SIG-M5 treated with dmso at 0.1 percent for 504 hours (cell line): ENCODE data around the gene GNAI3.

Experiments
- DNase-seq: peaks from one replicate; lab custom pipeline; 2025; ENCODE audit not compliant: unreplicated experiment; lab: John Stamatoyannopoulos, UW

Gene GNAI3

GRCh38 chr1:109523706-109524105, 24.7 kb upstream of the GNAI3 start:
- DNase-seq, result no peak

DNA sequence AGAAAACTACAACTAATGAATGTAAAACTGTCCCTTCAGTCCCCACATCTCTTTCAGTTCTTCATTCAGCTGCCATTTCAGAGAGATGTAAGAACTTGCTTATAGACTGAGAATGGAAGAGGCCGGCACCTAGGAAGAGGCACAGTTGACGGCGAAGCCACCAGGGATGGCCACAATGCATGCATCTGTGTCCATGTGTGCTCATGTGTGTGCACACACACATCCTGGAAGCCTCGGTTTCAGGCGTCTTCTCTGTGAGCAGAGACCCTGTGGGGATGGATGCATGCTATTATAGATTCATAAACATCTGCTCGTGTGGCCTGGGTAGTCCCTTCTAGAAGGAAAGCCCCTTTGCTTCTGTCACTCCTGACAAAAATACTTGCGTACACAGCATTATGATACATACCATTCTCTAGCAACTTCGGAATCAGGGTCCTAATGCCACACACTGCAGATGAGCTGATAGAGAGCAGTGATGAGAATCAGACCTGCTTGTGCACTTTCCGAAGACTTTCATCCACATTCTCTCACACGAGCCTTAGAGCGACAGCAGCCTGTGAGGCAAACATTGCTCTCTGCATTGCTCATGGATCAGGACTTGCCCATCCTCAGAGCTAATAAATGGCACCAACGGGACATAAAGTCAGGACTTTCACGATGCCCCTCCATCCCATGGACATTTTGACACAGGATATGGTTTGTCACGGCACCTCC, 21.2 kb upstream of the GNAI3 start:
- no peak for DNase-seq

GRCh38 chr1:109527846-109528695, 20.3 kb upstream of the GNAI3 start:
- no peak for DNase-seq

DNA sequence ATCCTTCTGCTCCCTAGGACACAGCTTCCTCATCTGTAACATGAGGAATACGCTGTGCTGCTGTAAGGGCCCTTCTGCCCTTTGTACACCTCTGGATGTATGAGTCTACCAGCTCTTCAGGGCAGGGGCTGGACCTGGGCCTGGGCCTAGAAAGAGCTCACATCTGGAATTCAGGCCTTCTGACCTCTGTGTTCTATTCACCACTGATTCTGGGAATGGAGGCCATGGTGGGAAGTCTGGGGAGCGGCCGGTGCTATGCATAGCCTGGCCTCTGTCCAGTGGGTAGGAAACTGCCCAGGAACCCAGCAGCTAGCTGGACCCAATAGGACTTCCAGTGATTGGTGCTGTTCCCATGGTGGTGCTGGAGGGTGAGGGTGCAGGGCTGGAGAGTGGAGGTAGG, 19.7 kb upstream of the GNAI3 start:
- no peak for DNase-seq

DNA sequence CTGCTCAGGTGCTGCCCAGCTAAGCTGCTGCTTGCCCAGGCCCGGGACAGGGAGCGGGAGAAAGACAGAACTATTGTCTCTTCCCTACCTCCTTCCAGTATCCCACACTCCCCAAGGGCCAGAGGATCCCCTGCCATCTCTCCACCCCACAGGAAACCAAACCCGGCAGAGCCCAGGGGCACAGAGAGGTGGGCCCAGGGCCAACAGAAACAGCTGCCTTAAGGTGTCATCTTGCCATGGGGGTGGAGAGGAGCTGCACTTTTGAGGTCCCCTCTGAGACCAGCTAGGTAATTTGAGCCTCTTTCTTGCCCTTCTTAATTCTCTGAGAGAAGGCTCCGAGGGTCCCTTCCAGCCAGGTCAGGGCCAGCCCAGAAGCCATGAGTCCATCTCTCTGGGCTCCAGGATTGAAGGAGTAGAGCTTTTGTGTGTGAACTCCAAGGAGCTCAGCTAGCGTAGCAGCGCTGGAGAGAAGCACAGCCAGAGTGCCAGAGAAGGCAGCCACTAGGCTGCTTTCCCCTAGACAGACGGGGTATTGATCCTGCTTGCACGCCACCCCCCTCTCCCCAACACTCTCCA, 18.4 kb upstream of the GNAI3 start:
- DNase-seq, result no peak

- no peak for DNase-seq
Measured at GRCh38 chr1:109530457-109531087, 17.8 kb upstream of the GNAI3 start.

- DNase-seq, result no peak
Measured at GRCh38 chr1:109531380-109531779, 17.0 kb upstream of the GNAI3 start.

DNA sequence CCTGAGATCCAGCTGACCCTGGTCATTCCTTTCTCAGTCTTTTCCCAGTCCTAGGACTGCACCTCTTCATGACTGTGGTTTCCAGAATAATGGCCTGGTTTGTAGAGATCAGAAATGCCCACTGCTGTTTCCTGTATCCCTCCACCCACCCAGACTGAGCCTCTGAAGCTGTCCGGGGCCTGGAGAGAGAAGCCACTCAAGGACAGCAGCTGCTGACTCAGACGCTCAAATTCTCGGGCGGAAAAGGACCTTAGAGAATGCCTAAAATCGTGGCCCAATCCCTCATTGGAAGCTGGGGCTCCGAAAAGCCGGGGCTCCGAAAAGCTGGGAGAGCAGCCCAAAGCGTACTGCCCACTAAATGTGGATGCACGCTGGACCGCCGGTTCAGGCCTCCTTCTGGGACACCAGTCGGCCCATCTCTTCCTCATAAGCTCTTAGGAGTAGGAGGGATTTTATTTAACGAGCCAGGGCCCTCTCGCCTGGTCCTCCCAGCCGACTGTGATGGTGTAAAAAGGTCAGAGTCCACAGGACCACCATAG, 16.5 kb upstream of the GNAI3 start:
- DNase-seq, result no peak

DNA sequence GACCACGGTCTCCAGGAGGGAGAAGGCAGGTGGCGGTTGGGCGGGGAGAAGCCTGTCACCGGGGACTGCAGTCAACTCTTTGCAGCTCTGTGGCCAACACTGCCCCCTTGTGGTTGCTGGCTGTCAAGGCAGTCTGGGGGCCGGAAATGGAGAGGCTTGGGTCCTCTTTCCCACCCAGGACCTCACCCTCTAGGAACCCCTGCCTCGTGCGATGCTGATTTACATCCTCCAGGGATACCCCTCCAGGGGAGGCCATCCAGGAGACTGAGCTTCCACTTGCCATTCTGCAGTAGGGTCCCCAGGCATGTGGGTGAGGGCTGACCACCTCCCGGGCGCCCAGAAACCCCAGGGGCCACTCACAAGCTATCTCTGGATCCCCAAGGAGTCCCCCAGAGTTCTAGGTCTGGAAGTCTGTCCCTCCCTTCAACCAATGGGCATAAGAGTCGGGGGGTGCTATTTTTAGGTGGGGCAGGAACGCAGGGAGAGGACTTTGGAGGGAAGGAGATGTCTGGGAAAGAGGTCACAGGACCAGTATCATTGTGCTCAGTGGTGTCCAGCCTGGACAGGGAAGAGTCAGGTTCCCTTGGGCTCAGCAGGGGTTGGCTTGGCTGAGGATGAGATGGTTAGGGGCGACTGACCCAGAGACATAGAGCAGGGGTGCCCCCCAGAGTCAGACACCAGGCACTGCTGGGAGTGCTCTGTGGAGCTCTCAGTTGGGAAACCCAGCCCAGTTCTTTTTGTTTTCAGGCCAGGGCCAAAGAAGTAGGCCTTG, 15.9 kb upstream of the GNAI3 start:
- DNase-seq, result peak; percentile 81

GRCh38 chr1:109534307-109534858, 14.0 kb upstream of the GNAI3 start:
- no peak for DNase-seq

DNA sequence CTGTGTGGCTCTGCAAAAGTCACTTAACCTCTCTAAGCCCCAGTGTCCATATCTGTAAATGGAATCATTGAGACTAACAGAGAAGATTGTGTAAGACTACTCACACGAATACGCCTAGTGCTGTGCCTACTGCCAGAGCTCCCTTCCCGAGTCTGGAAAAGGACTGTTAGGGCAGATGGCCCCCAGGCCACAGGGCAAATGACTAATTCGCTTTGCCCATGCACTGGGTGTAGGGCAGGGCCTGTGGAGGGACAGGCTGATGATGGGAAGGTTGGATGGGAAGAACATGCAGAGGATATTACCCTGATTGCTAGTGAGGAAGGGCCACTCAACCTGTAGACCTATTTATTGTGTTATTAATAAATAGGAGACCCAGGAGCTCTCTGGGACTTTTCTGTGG, 12.9 kb upstream of the GNAI3 start:
- DNase-seq, result no peak

DNA sequence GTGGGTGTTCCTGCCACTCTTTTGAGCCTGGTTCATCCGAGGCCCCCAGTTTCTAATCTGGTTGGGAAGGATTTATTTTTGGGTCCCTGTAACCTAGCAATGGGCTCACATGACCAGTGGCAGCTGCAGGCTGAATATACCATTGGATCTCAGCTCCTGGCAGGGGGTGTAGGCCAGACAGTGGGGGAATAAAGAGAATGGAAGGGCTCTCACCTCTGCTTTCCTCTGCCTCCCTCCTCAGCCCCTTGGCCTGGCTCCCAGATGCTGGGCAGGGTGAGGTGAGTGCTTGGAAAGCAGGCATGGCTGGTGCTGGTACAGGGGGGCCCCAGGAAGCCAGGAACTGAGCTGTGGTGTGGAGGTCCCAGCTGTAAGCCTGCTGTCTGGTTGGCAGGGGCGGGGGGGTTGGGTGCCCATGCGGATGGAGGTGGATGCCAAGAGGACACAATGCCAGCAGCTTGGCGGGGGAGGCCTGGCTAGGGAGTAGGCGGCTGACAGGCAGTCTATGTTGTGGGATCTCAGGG, 12.4 kb upstream of the GNAI3 start:
- DNase-seq, result no peak

GRCh38 chr1:109537450-109538178, 10.8 kb upstream of the GNAI3 start:
- no peak for DNase-seq

DNA sequence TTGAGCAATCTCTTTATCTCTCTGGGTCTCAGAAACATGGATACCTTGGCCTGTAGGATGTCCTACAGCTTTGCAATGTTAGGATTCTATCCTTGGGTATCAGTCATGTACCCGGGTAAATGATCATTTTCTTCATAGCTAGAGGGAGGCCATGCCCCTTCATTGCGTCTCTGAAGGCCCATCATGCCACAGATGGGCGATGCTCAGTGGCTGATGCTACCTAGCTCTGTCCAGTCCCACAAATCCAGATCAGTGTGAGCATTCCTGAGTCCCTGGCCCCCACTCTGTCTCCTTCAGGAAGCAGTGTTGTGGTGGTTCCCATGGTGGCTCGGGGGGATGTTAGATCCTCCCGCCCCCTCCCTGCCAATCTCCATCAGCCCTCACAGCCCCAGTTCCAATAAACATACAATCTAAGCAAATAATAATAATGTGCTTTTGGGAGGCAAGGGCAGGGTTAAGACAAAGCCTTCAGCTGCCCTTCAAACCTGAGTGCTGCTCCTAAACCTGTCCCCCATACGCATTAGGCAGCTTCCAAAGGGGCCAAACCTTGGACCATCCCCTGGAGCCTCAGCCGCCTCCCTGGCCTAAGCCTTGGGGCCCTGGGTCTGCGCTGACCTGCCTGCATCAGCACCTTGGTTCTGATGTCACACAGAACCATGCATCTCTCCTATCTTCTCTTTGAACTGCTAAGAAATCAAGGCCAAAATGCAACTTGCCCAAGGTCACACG, 9.4 kb upstream of the GNAI3 start:
- DNase-seq, result no peak

GRCh38 chr1:109539676-109540075, 8.7 kb upstream of the GNAI3 start, which contains the start of gene GPR61:
Gene GPR61 (plus strand): TSS chr1:109539872. CDS start chr1:109543023, 3,151 bp downstream.
- DNase-seq, result no peak

DNA sequence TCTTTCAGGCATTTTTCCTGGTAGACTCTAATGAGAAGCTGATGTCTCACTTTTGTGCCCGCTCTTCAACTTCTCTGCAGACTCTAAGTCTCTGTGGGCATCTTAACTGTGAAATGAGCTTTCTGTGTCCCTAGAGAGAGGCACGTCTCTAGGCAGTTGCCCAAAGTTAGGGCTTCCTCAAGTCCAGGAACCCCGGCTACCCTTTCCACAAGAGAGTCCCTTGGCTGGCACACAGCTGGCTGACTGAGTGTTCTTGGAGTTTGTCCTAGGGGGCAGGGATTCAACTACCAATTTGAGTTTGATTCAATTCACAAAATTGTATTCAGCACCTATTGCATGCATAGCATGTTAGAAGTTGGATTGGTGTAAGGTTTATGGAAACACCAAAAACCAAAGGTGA, 7.3 kb upstream of the GNAI3 start:
- no peak for DNase-seq

DNA sequence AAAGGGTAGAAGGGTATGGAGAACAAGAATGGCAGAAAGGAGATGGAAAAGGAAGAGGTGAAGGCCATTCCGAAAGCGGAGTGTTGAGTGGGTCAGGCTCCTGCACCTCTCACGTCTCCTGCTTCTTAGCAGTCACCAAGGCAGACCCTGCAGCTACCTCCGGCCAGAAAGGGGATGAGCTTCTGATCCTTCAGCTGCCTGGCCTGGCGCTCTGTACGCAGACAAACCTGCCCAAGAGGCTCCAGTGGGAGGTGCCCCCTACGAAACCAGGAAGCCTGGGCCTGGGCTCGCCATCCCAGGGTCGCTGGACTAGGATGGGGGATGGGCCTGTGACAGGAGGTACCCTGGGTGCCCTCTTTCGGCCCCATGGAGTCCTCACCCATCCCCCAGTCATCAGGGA, 5.8 kb upstream of the GNAI3 start:
- DNase-seq, result no peak

- DNase-seq, result no peak
Measured at GRCh38 chr1:109543283-109543987, 5.0 kb upstream of the GNAI3 start.
